Fibroblast of lung (primary cell): ENCODE measurements around the gene GBF1.

Experiments
- EZH2 ChIP-seq: IDR thresholded peaks from 2 replicates; pipeline ENCODE4 v1.5.1; 2012; ENCODE audit warnings: low read length, control low read depth, mild to moderate bottlenecking; ENCODE audit errors: missing control alignments
- TF ChIP-seq, protein P1 (sequence below), 2 donors: IDR thresholded peaks in 1 of 2; conservative IDR thresholded peaks in 1 of 2; 1 replicate in 1 of 2; 2 replicates in 1 of 2; pipeline ENCODE4 v1.5.1; 2011 to 2012; ENCODE audit warnings: low read length in 2 of 2, control low read depth in 1 of 2, inconsistent platforms in 1 of 2, low read depth in 1 of 2, mild to moderate bottlenecking in 1 of 2

DNA sequence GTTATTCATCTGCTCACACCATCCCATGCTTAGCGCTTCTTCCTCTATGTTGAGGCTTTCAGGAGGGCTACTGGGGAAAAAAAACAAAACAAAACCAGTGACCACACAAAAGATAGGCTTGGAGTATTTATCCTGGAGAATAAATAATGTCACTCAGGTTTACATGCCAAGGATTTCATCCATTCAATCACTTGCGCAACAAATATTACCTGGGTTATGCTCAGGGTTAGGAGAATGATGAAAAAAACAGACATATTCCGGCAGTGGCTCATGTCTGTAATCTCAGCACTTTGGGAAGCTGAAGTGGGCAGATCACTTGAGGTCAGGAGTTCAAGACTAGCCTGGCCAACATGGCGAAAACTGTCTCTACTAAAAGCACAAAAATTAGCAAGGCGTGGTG lies 22.5 kb upstream of the GBF1 start:
- TF ChIP-seq, protein P1, sequence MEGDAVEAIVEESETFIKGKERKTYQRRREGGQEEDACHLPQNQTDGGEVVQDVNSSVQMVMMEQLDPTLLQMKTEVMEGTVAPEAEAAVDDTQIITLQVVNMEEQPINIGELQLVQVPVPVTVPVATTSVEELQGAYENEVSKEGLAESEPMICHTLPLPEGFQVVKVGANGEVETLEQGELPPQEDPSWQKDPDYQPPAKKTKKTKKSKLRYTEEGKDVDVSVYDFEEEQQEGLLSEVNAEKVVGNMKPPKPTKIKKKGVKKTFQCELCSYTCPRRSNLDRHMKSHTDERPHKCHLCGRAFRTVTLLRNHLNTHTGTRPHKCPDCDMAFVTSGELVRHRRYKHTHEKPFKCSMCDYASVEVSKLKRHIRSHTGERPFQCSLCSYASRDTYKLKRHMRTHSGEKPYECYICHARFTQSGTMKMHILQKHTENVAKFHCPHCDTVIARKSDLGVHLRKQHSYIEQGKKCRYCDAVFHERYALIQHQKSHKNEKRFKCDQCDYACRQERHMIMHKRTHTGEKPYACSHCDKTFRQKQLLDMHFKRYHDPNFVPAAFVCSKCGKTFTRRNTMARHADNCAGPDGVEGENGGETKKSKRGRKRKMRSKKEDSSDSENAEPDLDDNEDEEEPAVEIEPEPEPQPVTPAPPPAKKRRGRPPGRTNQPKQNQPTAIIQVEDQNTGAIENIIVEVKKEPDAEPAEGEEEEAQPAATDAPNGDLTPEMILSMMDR (conservative IDR thresholded peaks at IDR 0.05 in 1 of 2, IDR thresholded peaks at IDR 0.05 in 1 of 2; ENCODE audit: low read depth in 1 of 2, low read length in 2 of 2), result no peak
- no peak for TF ChIP-seq EZH2
